B cell (primary cell): ENCODE results near the gene TUT4. TPM values are rescaled to one million over a fixed set of nuclear protein-coding genes. Genes with fewer than 3 reads are reported as not detected.

ENCODE experiments used
- ATAC-seq: fragments of 200-7000 bp; cut with Tn5 transposase; one replicate; pipeline ENCODE4 v1.10.0; 2021; ENCODE audit warnings: low read depth, mild to moderate bottlenecking, moderate number of reproducible peaks, moderate library complexity
- CTCF ChIA-PET: fragments of 350-600 bp; sonication (Branson Sonifier 250); formaldehyde crosslinking; loops from one replicate; lab custom pipeline; 2021; ENCODE audit warnings: antibody characterized with exemption, inconsistent platforms; lab: Charles Lee
- POLR2A ChIA-PET: fragments of 350-600 bp; sonication (Branson Sonifier 250); formaldehyde crosslinking; loops from one replicate; lab custom pipeline; 2021; ENCODE audit warnings: antibody characterized with exemption; lab: Charles Lee
- DNase-seq: peaks from one replicate; pipeline ENCODE4 v3.0.0; 2013
- H2AFZ ChIP-seq: 2 replicates; pipeline ENCODE4 v1.6.1; 2012; ENCODE audit warnings: mild to moderate bottlenecking, low read depth, low read length; ENCODE audit not compliant: insufficient read depth, poor library complexity, severe bottlenecking
- H3K27ac ChIP-seq, 2 donors: 1 replicate in 1 of 2; 2 replicates in 1 of 2; pipeline ENCODE4 v1.5.1; 2012 to 2013; ENCODE audit warnings: low read length in 2 of 2, mild to moderate bottlenecking in 2 of 2, moderate library complexity in 1 of 2
- H3K27me3 ChIP-seq, 4 experiments: fragments of 200-600 bp in 1 of 4; sonication (generic) in 1 of 4; replicated peaks in 1 of 4; 1 replicate in 2 of 4; 2 replicates in 2 of 4; pipeline versions ENCODE4 v1.6.1 to v1.7.0; 2013 to 2016; ENCODE audit warnings: low read length in 3 of 4, mild to moderate bottlenecking in 2 of 4, mixed read lengths in 1 of 4, moderate library complexity in 1 of 4; ENCODE audit not compliant: insufficient read depth in 4 of 4, control insufficient read depth in 3 of 4; ENCODE audit errors: control extremely low read depth in 1 of 4
- H3K36me3 ChIP-seq, 2 experiments: replicated peaks in 1 of 2; 1 replicate in 1 of 2; 2 replicates in 1 of 2; pipeline versions ENCODE4 v1.6.1 to v1.7.1; 2013; ENCODE audit warnings: low read length in 1 of 2; ENCODE audit not compliant: insufficient read depth in 2 of 2, control insufficient read depth in 1 of 2; ENCODE audit errors: control extremely low read depth in 1 of 2, extremely low read depth in 1 of 2
- H3K4me1 ChIP-seq, 2 donors: fragments of 200-600 bp in 1 of 2; sonication (generic) in 1 of 2; 1 replicate in 1 of 2; 2 replicates in 1 of 2; pipeline versions ENCODE4 v1.5.1 to v1.6.1; 2013 to 2017; ENCODE audit warnings: low read length in 2 of 2; ENCODE audit not compliant: control insufficient read depth in 2 of 2, insufficient read depth in 2 of 2
- H3K4me2 ChIP-seq: replicated peaks from 2 replicates; pipeline ENCODE3; 2012; ENCODE audit warnings: mild to moderate bottlenecking, low read depth, low read length; ENCODE audit not compliant: poor library complexity, severe bottlenecking
- H3K4me3 ChIP-seq, 5 experiments: fragments of 200-600 bp in 1 of 5; sonication (generic) in 1 of 5; 1 replicate in 3 of 5; 2 replicates in 2 of 5; pipeline versions ENCODE4 v1.5.1 to v1.7.0; 2011 to 2016; ENCODE audit warnings: low read length in 4 of 5, mild to moderate bottlenecking in 4 of 5, low read depth in 2 of 5, control low read depth in 1 of 5, moderate library complexity in 1 of 5; ENCODE audit not compliant: insufficient read depth in 1 of 5; ENCODE audit errors: control extremely low read depth in 1 of 5, extremely low read depth in 1 of 5
- H3K79me2 ChIP-seq: fragments of 200-600 bp; sonication (generic); one replicate; pipeline ENCODE4 v1.6.0; 2016; ENCODE audit warnings: low read length; ENCODE audit not compliant: control insufficient read depth, insufficient read depth
- H3K9ac ChIP-seq: fragments of 200-600 bp; sonication (generic); 2 replicates; pipeline ENCODE4 v1.6.1; 2017; ENCODE audit warnings: mild to moderate bottlenecking, low read length, moderate library complexity
- H3K9me3 ChIP-seq, 3 donors: one replicate each; pipeline versions ENCODE4 v1.6.1 to v1.7.1; 2013; ENCODE audit warnings: low read length in 2 of 3; ENCODE audit not compliant: control insufficient read depth in 2 of 3, insufficient read depth in 1 of 3; ENCODE audit errors: control extremely low read depth in 1 of 3
- H4K20me1 ChIP-seq: 2 replicates; pipeline ENCODE4 v1.6.0; 2012; ENCODE audit warnings: mild to moderate bottlenecking, low read length; ENCODE audit not compliant: insufficient read depth, control insufficient read depth, poor library complexity, severe bottlenecking
- H3K27ac Mint-ChIP-seq: one replicate; pipeline ENCODE4 v1.8.0; 2021; ENCODE audit warnings: mixed read lengths
- H3K27me3 Mint-ChIP-seq: one replicate; pipeline ENCODE4 v1.8.0; 2021; ENCODE audit warnings: mixed read lengths
- H3K4me1 Mint-ChIP-seq: one replicate; pipeline ENCODE4 v1.8.0; 2021; ENCODE audit warnings: mixed read lengths
- H3K4me3 Mint-ChIP-seq: one replicate; pipeline ENCODE4 v1.8.0; 2021; ENCODE audit warnings: mixed read lengths
- H3K9me3 Mint-ChIP-seq: one replicate; pipeline ENCODE4 v1.8.0; 2022; ENCODE audit warnings: mixed read lengths; ENCODE audit not compliant: insufficient read depth
- CTCF ChIP-seq: fragments of 200-600 bp; IDR thresholded peaks from one replicate; pipeline ENCODE4 v1.8.0; 2022; ENCODE audit warnings: antibody characterized with exemption, mild to moderate bottlenecking
- EZH2 ChIP-seq: IDR thresholded peaks from 2 replicates; pipeline ENCODE4 v1.6.1; 2012; ENCODE audit warnings: borderline replicate concordance, low read depth, mild to moderate bottlenecking, moderate library complexity, low read length; ENCODE audit not compliant: insufficient read depth, poor library complexity, severe bottlenecking
- WGBS: methylation state at CpG from one replicate; pipeline ENCODE4 v1.1.5; 2013; ENCODE audit warnings: missing lambda C conversion rate; ENCODE audit not compliant: insufficient coverage; 5-methylcytosine and 5-hydroxymethylcytosine counted together
- intact Hi-C: fragments of 100-400 bp; cut with micrococcal nuclease; formaldehyde crosslinking; loops from one replicate; pipeline ENCODE4 v1.10.0; 2022
- polyA plus RNA-seq: library from polyadenylated mRNA; depleted of rRNA; stranded (reverse); fragments of >200 nt; gene quantifications from 2 replicates; pipeline ENCODE4 v1.2.3, GENCODE V29; 2012
- total RNA-seq, 2 donors: library from RNA; stranded (reverse); fragments of 120-200 nt in 1 of 2; gene quantifications; 1 replicate in 1 of 2; 2 replicates in 1 of 2; pipeline versions ENCODE4 v1.2.3 to v1.2.4, GENCODE V29; 2013 to 2022

The TUT4 gene
- total and polyA plus RNA-seq, 2 donors (not counting 1 experiment from before 2014, with no cell fraction given): 76.6 to 248 TPM

- Histone ChIP-seq H4K20me1 (no peaks in the 10 kb centered on the region), H3K36me3 (no peaks in the 10 kb centered on the region), H3K4me3 (no peak overlapping the region), H3K79me2 (peaks cover 4% of the 10 kb centered on the region), H3K27me3 (no peaks in the 10 kb centered on the region), H3K27ac (no peak overlapping the region), H3K4me2 (no peak overlapping the region), H3K9ac (no peak overlapping the region), H3K4me1 (peaks cover 18 to 19% of the 10 kb centered on the region in 2 donors), H2AFZ (no peak overlapping the region), H3K9me3 (no peaks in the 10 kb centered on the region)
- intact Hi-C loops: no loop called here
- Mint-ChIP-seq H3K27ac (no peak overlapping the region), H3K4me1 (peaks cover 27% of the 10 kb centered on the region), H3K4me3 (no peak overlapping the region), H3K27me3 (no peaks in the 10 kb centered on the region), H3K9me3 (no peaks in the 10 kb centered on the region)
- TF ChIP-seq CTCF (no peak), EZH2 (no peak)
- CTCF ChIA-PET: interaction anchor here (0.6 kb wide), 1 partner anchor 83 kb away, joined by 3 read pairs; no protein-coding TSS in a partner anchor
- no peak for ATAC-seq
- DNase-seq: no peak
- POLR2A ChIA-PET: no interaction called here
Observed at GRCh38 chr1:52588027-52588426, 35.1 kb upstream of the TUT4 start.

GRCh38 chr1:52585474-52585873 is 32.6 kb upstream of the TUT4 start:
- no peaks in the 10 kb centered on the region for H3K36me3 ChIP-seq
- ChIA-PET CTCF (no interaction called here), POLR2A (no interaction called here)
- intact Hi-C loops: no loop called here
- Mint-ChIP-seq H3K4me1 (peaks cover 24% of the 10 kb centered on the region), H3K4me3 (no peak overlapping the region), H3K9me3 (no peaks in the 10 kb centered on the region), H3K27me3 (no peaks in the 10 kb centered on the region), H3K27ac (no peak overlapping the region)
- no peaks in the 10 kb centered on the region for H3K27me3 ChIP-seq
- DNase-seq (no peak), ATAC-seq (no peak)
- H2AFZ ChIP-seq: no peak overlapping the region
- WGBS: 100% methylated on average over 1 of the region's 1 CpG
- H3K27ac ChIP-seq: no peak overlapping the region
- H3K79me2 ChIP-seq: peaks cover 4% of the 10 kb centered on the region
- no peak overlapping the region for H3K4me3 ChIP-seq
- no peaks in the 10 kb centered on the region for H3K9me3 ChIP-seq
- no peak overlapping the region for H3K4me2 ChIP-seq
- H4K20me1 ChIP-seq: no peaks in the 10 kb centered on the region
- no peak overlapping the region for H3K9ac ChIP-seq
- H3K4me1 ChIP-seq: peaks cover 9 to 11% of the 10 kb centered on the region in 2 donors
- TF ChIP-seq CTCF (no peak), EZH2 (no peak)
